GM21447 (cell line): Measurements from ENCODE around the gene SMARCA4.
A peak's percentile ranks its signal among the peaks of the same experiment; 100 is the strongest.
"Not testable (repeated sequence)": the region's sequence is repeated elsewhere in the genome, so short reads cannot be mapped to it uniquely, and the experiment has no call there.

Experiments
- ATAC-seq: cut with Tn5 transposase; IDR thresholded peaks from one replicate; pipeline ENCODE4 v1.9.1; 2021; ENCODE audit not compliant: unreplicated experiment

The SMARCA4 gene

DNA sequence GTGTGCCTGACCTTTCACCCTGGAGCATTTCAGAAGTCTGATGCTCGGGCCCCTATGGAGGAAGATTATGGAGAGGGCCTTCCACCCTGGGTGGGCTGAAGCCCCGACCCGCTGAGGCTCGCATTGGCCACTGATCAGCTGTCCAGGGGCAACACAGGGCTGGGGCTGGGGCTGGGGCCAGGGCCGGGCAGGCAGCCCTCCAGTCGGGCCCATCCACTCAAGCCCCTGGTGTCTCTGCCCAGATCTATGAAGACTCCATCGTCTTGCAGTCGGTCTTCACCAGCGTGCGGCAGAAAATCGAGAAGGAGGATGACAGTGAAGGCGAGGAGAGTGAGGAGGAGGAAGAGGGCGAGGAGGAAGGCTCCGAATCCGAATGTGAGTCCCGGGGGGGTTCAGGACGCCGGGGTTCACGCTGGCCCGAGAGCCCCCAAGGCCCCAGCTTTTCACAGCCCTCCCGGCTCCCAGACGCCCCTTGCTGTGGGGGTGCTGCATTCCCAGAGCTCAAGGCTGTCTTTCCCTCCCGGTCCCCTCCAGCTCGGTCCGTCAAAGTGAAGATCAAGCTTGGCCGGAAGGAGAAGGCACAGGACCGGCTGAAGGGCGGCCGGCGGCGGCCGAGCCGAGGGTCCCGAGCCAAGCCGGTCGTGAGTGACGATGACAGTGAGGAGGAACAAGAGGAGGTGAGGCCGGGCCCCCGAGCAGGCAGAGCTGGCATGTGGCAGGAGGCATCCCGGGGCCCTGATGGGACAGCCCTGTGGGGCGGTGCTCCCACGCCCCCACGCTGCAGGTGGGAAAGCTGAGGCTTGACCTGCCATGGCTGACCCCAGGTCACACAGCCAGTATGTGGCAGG lies 98.9 kb downstream of the SMARCA4 start:
- ATAC-seq, result no peak

DNA sequence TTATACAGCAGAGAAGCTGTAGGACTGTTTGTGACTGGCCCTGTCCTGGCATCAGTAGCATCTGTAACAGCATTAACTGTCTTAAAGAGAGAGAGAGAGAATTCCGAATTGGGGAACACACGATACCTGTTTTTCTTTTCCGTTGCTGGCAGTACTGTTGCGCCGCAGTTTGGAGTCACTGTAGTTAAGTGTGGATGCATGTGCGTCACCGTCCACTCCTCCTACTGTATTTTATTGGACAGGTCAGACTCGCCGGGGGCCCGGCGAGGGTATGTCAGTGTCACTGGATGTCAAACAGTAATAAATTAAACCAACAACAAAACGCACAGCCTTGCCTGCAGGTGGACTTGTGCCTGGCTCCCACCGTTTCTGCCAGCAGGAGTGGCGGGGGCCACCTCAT lies 101.1 kb downstream of the SMARCA4 start:
- no peak for ATAC-seq

- ATAC-seq, result no peak
Measured at GRCh38 chr19:11063434-11063833, 102.6 kb downstream of the SMARCA4 start.

- ATAC-seq, result no peak
Measured at GRCh38 chr19:11064831-11065303, 104.0 kb downstream of the SMARCA4 start.

DNA sequence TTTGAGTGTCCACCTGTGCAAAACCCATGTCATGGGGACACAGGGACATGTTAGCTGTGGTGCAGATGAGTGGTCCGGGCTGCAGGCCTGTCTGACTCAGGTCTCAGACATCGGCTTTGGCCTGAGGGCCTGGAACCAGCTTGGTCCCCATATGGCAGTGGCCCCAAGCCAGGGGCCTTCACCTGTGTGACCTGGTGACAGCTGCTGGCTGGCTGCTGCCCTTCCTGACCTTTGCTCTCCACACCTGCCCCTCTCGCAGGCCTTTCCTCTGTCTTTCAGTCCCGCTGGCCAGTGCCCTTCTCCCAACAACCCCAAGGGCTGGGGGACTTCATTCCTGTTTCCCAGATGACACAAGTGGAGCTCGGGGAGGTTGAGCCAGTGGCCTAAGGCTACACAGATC lies 105.5 kb downstream of the SMARCA4 start:
- ATAC-seq, result no peak

GRCh38 chr19:11067356-11068113 lies 106.7 kb downstream of the SMARCA4 start:
- no peak for ATAC-seq

GRCh38 chr19:11069561-11069960 lies 108.7 kb downstream of the SMARCA4 start:
- ATAC-seq, result no peak

DNA sequence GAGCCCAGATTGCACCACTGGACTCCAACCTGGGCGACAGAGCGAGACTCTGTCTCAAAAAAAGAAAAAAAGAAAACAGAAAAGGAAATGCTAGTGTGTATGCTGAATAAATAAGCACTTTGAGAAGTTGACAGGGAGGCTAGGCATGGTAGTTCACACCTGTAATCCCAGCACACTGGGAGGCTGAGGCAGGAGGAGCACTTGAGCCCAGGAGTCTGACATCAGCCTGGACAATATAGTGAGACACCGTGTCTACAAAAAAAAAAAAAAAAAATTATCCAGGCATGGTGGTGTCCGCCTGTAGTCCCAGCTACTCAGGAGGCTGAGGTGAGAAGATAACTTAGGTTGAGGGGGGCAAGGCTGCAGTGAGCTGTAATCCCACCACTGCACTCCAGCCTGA lies 109.3 kb downstream of the SMARCA4 start:
- no peak for ATAC-seq

DNA sequence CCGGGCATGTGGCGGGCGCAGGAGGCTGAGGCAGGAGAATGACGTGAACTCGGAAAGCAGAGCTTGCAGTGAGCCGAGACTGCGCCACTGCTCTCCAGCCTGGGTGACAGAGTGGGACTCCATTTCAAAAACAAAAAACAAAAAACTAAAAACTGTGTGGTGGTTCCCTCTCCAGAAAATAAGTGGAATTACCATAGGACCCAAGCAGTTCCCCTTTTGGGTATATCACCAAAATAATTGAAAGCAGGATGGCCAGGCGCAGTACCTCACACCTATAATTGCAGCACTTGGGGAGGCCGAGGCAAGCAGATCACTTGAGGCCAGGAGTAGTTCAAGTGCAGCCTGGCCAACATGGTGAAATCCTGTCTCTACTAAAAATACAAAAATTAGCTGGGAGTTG lies 112.7 kb downstream of the SMARCA4 start:
- ATAC-seq, result no peak

DNA sequence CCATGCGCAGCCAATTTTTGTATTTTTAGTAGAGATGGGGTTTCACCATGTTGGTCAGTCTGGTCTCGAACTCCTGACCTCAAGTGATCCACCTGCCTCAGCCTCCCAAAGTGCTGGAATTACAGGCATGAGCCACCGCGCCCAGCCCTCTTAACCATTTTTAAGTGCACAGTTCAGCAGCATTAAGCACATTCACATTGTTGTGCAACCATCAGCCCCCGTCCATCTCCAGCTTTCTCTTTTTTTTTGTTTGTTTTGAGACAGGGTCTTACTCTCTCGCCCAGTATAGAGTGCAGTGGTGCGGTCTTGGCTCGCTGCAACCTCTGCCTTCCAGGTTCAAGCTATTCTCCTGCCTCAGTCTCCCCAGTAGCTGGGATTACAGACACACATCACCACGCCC lies 116.0 kb downstream of the SMARCA4 start:
- not testable (repeated sequence) for ATAC-seq

- no peak for ATAC-seq
Measured at GRCh38 chr19:11078893-11079292, 118.1 kb downstream of the SMARCA4 start.

DNA sequence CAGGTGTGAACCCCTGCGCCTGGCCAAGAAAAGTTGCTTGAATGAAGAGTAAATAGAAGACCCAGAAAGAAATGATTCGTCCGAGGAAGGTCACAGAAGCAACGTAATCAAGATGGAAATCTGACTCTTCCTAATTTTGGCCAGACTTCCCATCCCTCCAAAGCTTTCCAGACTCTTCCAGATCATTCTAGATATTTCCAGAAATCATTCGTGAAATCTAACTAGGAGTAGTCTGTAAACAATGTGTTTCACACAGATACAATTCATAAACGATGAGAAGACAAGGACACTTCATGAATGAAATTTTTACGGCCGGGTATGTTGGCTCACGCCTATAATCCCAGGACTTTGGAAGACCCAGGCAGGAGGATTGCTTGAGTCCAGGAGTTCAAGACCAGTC lies 119.2 kb downstream of the SMARCA4 start:
- ATAC-seq, result no peak

- no peak for ATAC-seq
Measured at GRCh38 chr19:11087870-11088505, 127.2 kb downstream of the SMARCA4 start.

- no peak for ATAC-seq
Measured at GRCh38 chr19:11088506-11089253, 127.8 kb downstream of the SMARCA4 start.

- ATAC-seq, result no peak
Measured at GRCh38 chr19:11089254-11090013, 128.6 kb downstream of the SMARCA4 start, which contains the start of gene LDLR. Gene LDLR, plus strand, starts transcription at chr19:11089463. Its CDS starts 86 bp downstream, at chr19:11089549.

DNA sequence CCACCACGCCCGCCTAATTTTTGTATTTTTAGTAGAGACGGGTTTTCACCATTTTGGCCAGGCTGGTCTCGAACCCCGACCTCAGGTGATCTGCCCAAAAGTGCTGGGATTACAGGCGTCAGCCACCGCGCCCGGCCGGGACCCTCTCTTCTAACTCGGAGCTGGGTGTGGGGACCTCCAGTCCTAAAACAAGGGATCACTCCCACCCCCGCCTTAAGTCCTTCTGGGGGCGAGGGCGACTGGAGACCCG lies 129.1 kb downstream of the SMARCA4 start:
- peak; percentile 3 for ATAC-seq

DNA sequence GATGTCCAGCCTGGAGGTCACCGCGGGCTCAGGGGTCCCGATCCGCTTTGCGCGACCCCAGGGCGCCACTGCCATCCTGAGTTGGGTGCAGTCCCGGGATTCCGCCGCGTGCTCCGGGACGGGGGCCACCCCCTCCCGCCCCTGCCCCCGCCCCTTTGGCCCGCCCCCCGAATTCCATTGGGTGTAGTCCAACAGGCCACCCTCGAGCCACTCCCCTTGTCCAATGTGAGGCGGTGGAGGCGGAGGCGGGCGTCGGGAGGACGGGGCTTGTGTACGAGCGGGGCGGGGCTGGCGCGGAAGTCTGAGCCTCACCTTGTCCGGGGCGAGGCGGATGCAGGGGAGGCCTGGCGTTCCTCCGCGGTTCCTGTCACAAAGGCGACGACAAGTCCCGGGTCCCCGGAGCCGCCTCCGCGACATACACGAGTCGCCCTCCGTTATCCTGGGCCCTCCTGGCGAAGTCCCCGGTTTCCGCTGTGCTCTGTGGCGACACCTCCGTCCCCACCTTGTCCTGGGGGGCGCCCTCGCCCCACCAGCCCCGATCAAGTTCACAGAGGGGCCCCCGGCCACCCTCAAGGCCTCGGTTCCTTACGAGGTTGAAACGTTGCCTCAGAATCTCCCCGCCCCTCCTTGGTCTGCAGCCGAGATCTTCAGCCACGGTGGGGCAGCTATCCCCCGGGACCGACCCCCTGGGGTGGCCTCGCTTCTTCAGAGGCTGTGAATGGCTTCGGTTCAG lies 129.6 kb downstream of the SMARCA4 start:
- ATAC-seq, result peak; percentile 60

GRCh38 chr19:11090997-11091702 lies 130.3 kb downstream of the SMARCA4 start:
- no peak for ATAC-seq

GRCh38 chr19:11091703-11092153 lies 130.9 kb downstream of the SMARCA4 start:
- no peak for ATAC-seq
